Measurements from ENCODE around the gene WDR89.

DNA sequence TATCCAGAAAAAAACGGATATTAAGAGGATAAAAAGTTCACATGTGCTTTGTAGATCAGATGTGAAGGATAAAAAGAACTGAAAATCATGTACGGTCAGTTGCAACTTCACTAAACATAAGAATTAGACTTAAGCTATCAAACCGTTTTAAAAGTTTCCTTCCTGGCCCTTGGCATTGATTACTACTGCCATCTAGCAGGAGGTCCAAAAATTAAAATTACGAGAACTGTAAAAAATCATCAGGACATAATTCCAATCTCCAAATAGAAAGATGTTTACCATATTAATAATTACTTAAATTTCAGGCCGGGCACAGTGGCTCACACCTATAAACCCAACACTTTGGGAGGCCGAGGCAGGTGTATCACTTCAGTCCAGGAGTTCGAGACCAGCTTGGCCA, 7.9 kb downstream of the WDR89 start:
- TF ChIP-seq, protein P1, sequence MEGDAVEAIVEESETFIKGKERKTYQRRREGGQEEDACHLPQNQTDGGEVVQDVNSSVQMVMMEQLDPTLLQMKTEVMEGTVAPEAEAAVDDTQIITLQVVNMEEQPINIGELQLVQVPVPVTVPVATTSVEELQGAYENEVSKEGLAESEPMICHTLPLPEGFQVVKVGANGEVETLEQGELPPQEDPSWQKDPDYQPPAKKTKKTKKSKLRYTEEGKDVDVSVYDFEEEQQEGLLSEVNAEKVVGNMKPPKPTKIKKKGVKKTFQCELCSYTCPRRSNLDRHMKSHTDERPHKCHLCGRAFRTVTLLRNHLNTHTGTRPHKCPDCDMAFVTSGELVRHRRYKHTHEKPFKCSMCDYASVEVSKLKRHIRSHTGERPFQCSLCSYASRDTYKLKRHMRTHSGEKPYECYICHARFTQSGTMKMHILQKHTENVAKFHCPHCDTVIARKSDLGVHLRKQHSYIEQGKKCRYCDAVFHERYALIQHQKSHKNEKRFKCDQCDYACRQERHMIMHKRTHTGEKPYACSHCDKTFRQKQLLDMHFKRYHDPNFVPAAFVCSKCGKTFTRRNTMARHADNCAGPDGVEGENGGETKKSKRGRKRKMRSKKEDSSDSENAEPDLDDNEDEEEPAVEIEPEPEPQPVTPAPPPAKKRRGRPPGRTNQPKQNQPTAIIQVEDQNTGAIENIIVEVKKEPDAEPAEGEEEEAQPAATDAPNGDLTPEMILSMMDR (IDR thresholded peaks at IDR 0.05; ENCODE audit: insufficient read depth, low read length), result no peak
- TF ChIP-seq REST (IDR thresholded peaks at IDR 0.05; ENCODE audit: insufficient replicate concordance, low read depth) (no peak), POLR2AphosphoS5 (IDR thresholded peaks at IDR 0.05; ENCODE audit: low read depth) (no peak), GABPA (IDR thresholded peaks at IDR 0.05; ENCODE audit: low read depth) (no peak), SPI1 (IDR thresholded peaks at IDR 0.05; ENCODE audit: borderline replicate concordance, low read depth) (no peak)
